Hippocampal formation (tissue), 2 donors: ENCODE results near the gene PUM2.

ENCODE experiments used
- DNase-seq, 2 donors: peaks; one replicate each; lab custom pipeline; 2025; lab: John Stamatoyannopoulos, UW

Gene PUM2

DNA sequence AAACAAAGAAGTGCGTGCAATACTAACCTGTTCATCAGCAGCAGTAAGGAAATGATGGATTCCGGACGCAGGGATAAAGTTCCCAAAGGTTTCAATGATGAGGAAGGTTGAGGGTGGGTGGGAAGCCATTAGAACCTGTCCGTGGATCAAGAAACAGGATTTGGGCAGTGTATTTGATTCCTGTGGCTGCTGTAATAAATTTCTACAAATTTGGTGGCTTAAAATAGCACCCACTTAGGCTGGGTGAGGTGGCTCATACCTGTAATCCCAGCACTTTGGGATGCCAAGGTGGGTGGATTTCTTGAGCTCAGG, 120.6 kb downstream of the PUM2 start:
- no peak for DNase-seq

- no peak for DNase-seq
Measured at GRCh38 chr2:20229322-20230113, 121.1 kb downstream of the PUM2 start.

DNA sequence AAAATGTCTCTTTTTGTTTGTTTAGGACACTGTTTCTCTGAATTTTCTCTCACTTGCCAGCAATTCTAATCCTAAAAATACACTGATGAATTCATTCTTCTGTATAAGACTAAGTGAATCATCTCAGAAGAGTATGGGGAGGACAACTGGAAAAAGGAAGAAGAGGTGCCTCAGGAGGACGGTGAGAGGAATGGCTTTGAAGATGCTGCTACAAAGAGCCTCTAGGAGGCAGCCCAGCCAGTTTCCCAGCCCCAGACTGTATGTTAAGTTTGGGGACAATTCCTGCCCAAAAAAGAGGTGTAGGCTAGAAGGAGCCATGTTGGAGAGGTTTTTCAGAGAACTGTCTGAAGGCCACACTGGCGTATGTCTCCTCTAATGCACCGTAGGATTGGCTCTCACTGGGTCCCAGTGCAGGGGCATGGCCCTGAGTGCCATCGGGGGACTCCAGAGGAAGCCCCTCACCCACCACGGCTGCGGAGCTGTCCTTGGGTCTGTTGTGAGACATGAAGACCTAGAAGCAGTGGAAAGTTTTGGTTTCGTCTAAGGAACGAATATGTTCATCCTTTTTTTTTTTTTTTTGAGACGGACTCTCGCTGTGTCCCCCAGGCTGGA, 122.6 kb downstream of the PUM2 start:
- no peak for DNase-seq

- no peak for DNase-seq
Measured at GRCh38 chr2:20226152-20226545, 124.5 kb downstream of the PUM2 start.

- DNase-seq: peak in 1 of 2 donors; percentile 16
Measured at GRCh38 chr2:20225294-20226151, 125.1 kb downstream of the PUM2 start.

DNA sequence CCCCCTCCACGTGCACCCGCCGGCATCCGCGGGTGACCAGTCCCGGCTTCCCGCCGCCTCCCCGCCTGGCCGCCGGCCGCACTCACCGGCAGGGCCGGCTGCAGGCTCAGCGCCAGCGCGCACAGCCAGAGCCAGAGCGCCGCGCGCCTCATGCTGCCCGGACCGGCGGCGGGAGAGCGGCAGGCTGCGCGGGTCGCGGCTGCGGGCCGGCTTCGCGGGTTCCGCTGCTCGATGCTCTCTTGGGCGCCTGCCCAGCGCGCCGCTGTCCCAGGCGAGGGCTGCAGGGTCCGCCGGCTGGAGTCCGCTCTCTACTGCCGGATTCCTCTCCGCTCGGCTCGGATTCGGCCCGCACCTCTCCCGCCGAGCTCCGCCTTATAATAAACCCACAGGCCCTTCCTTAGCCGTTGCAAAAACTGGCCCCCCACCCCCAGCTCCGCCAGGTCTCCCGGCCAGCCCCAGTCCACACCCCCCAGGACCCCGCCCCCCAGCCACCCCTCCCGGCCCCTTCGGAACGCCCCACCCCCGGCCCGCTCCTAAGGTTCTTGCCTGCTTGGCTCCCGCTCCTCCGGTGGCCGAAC, 125.8 kb downstream of the PUM2 start, which contains the start of gene SDC1:
Gene SDC1 (minus strand): TSS at position 415 of the 578 bp plus-strand sequence. CDS start 263 bp downstream, at position 152.
- peak in 1 of 2 donors; percentile 15 for DNase-seq

DNA sequence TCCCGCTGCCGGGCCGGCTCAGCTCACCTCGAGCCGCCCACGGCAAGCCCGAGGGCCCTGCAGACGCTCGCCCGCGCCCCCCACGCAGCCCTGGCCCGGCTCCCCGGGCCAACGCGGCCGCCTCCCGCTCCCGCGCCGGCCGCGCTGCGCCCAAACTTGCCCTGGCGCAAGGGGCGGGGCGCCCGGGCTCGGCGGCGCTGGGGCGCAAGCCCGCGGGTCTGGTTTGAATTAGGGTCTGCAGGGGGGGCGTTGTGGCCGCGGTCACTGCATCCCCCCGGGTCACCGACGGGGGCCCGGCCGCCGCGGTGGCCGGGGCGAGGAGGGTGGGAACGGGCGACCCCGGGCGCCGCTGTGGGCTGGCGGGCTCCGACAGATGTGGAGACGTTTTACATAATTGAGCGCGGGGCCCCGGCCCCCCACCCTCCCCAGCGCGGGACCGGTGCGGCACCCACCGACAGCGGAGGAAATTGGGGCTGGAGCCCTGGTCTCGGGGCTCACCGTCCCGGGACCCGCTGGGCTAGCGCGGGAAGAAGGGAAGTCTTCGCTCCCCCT, 126.4 kb downstream of the PUM2 start:
- DNase-seq: no peak

DNA sequence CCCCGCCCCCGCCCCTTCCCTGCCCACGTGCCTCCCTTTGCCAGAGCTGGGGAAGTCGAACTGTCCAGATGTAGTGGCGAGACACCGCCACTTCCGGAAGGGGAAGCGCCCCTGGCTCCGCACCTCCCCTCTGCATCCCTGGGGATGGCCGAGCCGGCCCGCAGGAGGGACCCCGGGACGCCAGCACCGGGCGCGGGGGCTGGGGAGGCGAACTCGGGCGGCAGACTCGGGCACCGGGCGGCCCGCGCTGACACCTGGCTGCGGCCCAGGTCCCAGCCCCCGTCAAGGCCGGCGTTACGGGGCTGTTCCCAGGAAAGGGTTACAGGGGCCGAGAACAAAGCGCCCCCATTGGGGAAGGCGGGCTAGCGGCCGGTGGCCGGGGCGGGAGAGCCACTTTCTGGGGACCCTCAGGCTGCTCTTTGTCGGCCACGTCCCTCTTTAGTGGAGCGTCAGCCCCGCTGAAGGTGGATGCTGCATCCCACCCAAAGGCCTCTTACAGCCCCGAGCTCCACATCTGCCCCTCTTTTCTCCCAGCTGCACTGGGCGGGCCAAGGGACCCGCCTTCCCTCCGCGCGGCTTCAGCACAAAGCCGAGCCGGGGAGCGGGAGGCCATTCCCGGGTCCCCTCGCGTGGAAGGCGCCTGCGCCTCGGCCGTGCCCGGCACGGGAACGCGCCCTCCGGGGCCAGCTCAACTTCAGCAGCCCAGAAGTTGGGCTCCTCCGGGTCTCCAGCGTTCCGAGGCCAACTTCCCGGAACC, 127.1 kb downstream of the PUM2 start:
- no peak for DNase-seq

GRCh38 chr2:20222769-20223406, 127.8 kb downstream of the PUM2 start:
- no peak for DNase-seq

DNA sequence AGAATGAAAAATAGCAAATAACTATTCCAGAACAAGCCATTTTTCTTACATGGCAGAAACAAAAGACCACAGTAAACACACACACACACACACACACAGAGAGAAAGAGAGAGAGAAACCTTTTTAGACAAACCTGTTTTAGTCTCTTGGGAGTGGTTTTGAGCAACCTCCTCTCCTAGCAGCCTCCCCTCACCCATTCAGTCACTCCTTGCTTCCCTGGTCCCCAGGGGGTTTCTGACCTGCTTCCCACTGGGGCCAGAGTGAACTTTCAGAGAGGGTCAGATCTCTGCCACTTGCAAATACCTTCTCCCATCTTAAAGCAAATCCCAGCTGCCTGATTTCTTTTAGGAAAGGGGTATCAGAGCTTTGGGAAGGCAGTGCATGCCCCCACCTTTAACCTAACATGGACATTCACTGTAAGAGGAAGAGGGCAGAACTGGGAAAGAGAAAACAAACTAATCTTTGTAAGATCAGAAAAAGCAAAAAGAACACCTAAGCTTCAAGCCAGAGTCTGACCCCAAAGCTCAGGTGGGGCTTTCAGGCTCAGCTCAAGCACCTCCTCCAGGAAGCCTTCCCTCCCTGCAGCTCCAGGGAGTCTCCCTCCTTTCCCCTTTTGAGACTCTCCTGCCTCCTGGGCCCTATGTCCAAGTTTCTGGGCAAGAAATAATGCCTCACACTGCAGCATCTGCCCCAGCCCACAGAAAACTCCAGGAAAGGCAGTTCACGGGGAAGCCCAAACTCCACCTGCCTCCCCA, 128.5 kb downstream of the PUM2 start:
- no peak for DNase-seq

GRCh38 chr2:20221555-20221973, 129.1 kb downstream of the PUM2 start:
- DNase-seq: no peak

DNA sequence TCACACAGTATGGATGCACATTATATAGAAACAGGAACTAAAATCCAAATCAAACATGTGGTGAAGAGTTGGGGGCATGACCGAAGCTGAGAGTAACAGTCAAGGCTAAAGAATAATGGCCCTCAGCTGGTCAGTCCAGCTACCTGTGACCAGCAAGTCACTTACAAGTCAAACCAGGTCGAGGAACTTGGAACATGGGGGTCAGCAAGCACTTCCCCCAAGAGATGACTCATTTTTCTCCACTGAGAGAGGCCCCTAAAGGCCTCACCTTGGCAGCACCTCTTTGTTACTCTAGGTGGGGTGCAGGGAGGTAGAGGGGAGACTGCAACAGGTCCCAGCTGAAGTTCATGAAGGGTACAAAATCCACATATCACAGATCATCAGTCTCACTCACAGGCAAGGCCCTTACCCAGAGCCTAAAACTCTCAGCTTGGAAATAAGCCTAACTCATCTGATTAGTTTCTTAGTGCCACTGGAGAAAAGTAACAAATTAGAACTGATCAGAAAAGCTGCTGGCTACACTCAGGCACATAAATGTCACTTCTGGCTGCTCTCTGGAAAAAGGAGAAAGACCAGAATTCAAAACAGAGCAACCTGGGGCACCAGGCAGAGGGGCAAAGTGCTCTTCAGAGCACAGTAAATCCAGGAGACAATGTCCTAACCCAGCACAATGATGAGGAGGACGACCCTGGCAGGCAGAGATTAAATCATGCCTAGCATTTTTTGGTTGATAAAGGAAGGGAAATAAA, 129.7 kb downstream of the PUM2 start:
- DNase-seq: no peak

- DNase-seq: no peak
Measured at GRCh38 chr2:20219763-20220380, 130.8 kb downstream of the PUM2 start.

DNA sequence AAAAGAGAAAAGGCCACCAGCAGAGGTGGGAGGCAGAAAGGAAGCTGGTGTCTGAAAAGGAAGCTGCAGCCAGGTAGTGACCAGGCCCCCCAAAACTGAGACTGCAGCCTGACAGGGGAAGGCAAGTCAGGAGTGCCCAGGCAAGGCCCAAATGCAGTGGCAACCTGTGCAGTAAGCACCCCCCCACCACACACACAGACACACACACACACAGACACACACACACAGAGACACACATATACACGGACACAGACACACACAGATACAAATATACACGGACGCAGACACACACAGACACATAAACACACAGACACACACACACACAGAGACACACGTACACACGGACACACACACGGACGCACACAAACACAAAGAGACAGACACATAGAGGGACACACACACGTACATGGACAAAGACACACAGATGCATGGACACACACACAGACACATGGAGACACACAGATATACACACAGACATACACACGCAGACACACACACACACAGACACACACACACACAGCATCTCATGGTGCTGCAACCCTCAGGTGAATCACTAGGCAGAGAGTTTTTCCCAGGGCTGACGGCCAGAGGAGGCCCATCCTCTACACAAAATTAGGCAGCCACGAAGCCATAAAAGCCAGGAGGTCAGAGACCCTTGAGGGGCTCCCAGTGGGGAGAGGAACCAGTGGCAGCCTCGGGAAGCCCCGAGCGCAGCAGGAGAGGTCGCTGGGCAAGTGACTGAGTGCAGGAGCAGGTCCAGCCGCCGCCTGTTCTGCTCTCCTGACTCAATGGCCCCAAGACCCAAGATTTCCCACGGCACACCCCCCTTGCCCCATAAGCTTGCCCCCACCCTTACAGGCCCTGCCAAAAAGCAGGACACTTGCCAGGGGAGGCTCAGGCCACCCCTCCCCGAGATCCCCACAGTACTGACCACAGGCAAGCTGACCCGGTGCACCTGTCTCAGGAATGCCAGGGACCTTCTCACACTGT, 132.0 kb downstream of the PUM2 start:
- DNase-seq: no peak

- DNase-seq: no peak
Measured at GRCh38 chr2:20217041-20217970, 133.3 kb downstream of the PUM2 start.
